Neural cell (in vitro differentiated cells): Measurements from ENCODE around the gene TULP1. TPM values are rescaled to one million over a fixed set of nuclear protein-coding genes. Genes with fewer than 3 reads are reported as not detected.

Source experiments
- H2AFZ ChIP-seq: fragments of 200-600, 300-800 bp; sonication (generic), shearing (Covaris generic); 2 replicates; pipeline ENCODE4 v1.6.0; 2014; ENCODE audit warnings: low read depth, mild to moderate bottlenecking, antibody characterized with exemption, low read length, moderate library complexity
- H3F3A ChIP-seq: fragments of 200-600 bp; shearing (Covaris generic); 2 replicates; pipeline ENCODE4 v1.6.1; 2016; ENCODE audit warnings: mild to moderate bottlenecking, moderate library complexity, mixed read lengths, antibody characterized with exemption, low read length; ENCODE audit not compliant: insufficient read depth, poor library complexity, severe bottlenecking
- H3K27ac ChIP-seq: fragments of 200-600, 300-800 bp; sonication (generic), shearing (Covaris generic); 2 replicates; pipeline ENCODE4 v1.5.1; 2014; ENCODE audit warnings: mild to moderate bottlenecking, low read length, moderate library complexity
- H3K27me3 ChIP-seq: fragments of 300-800, 200-600 bp; sonication (generic), shearing (Covaris generic); 2 replicates; pipeline ENCODE4 v1.6.0; 2014; ENCODE audit warnings: mild to moderate bottlenecking, low read depth, low read length, moderate library complexity; ENCODE audit not compliant: insufficient read depth
- H3K36me3 ChIP-seq: fragments of 300-800, 200-600 bp; sonication (generic), shearing (Covaris generic); 2 replicates; pipeline ENCODE4 v1.5.1; 2014; ENCODE audit warnings: mild to moderate bottlenecking, antibody characterized with exemption, low read length, moderate library complexity; ENCODE audit not compliant: insufficient read depth
- H3K4me2 ChIP-seq: fragments of 300-800, 200-600 bp; sonication (generic), shearing (Covaris generic); 2 replicates; pipeline ENCODE4 v1.6.0; 2014; ENCODE audit warnings: mild to moderate bottlenecking, low read length
- H3K4me3 ChIP-seq: fragments of 300-800, 200-600 bp; sonication (generic), shearing (Covaris generic); 2 replicates; pipeline ENCODE4 v1.5.1; 2014; ENCODE audit warnings: mild to moderate bottlenecking, low read length, moderate library complexity
- H3K79me2 ChIP-seq: fragments of 200-600 bp; shearing (Covaris generic); replicated peaks from 2 replicates; pipeline ENCODE4 v1.6.0; 2014; ENCODE audit warnings: mild to moderate bottlenecking, low read length, moderate library complexity; ENCODE audit not compliant: insufficient read depth
- H3K9ac ChIP-seq: fragments of 300-800, 200-600 bp; sonication (generic), shearing (Covaris generic); 2 replicates; pipeline ENCODE4 v1.6.1; 2016; ENCODE audit warnings: mild to moderate bottlenecking, low read length, mixed read lengths
- H3K9me2 ChIP-seq: fragments of 200-600 bp; shearing (Covaris generic); 2 replicates; pipeline ENCODE4 v1.6.1; 2016; ENCODE audit warnings: mild to moderate bottlenecking, low read length, mixed read lengths; ENCODE audit not compliant: insufficient read depth
- H3K9me3 ChIP-seq: fragments of 200-600, 300-800 bp; sonication (generic), shearing (Covaris generic); 2 replicates; pipeline ENCODE4 v1.6.1; 2016; ENCODE audit warnings: mild to moderate bottlenecking, mixed run types, low read length, moderate library complexity, mixed read lengths
- H4K20me1 ChIP-seq: fragments of 200-600 bp; shearing (Covaris generic); 2 replicates; pipeline ENCODE4 v1.6.1; 2016; ENCODE audit warnings: mild to moderate bottlenecking, mixed run types; ENCODE audit not compliant: insufficient read depth
- CTCF ChIP-seq: fragments of 450-650 bp; IDR thresholded peaks from 2 replicates; pipeline ENCODE4 v1.5.1; 2014; ENCODE audit warnings: antibody characterized with exemption, mild to moderate bottlenecking, moderate library complexity; ENCODE audit not compliant: poor library complexity, severe bottlenecking
- EP300 ChIP-seq: fragments of 450-650 bp; conservative IDR thresholded peaks from 2 replicates; pipeline ENCODE4 v1.6.1; 2014; ENCODE audit warnings: antibody characterized with exemption, mild to moderate bottlenecking, moderate library complexity; ENCODE audit not compliant: poor library complexity, severe bottlenecking
- EZH2 ChIP-seq: fragments of 200-600, 300-800 bp; shearing (Covaris generic), sonication (generic); IDR thresholded peaks from 2 replicates; pipeline ENCODE4 v1.6.1; 2014; ENCODE audit warnings: antibody characterized with exemption, low read length, borderline replicate concordance, mild to moderate bottlenecking; ENCODE audit not compliant: insufficient read depth, poor library complexity, severe bottlenecking
- MXI1 ChIP-seq: fragments of 450-650 bp; conservative IDR thresholded peaks from 2 replicates; pipeline ENCODE4 v1.6.1; 2014; ENCODE audit warnings: antibody characterized with exemption, mild to moderate bottlenecking; ENCODE audit not compliant: poor library complexity, severe bottlenecking
- POLR2AphosphoS5 ChIP-seq: IDR thresholded peaks from 2 replicates; pipeline ENCODE4 v1.6.1; 2012
- RAD21 ChIP-seq: fragments of 450-650 bp; conservative IDR thresholded peaks from 2 replicates; pipeline ENCODE4 v1.6.1; 2014; ENCODE audit warnings: antibody characterized with exemption, mild to moderate bottlenecking, moderate library complexity
- REST ChIP-seq: IDR thresholded peaks from 2 replicates; pipeline ENCODE4 v1.6.1; 2012; ENCODE audit warnings: borderline replicate concordance
- SMC3 ChIP-seq: fragments of 450-650 bp; conservative IDR thresholded peaks from 2 replicates; pipeline ENCODE4 v1.6.1; 2014; ENCODE audit warnings: antibody characterized with exemption, mild to moderate bottlenecking, moderate library complexity; ENCODE audit not compliant: poor library complexity
- TAF1 ChIP-seq: IDR thresholded peaks from 2 replicates; pipeline ENCODE4 v1.6.1; 2012; ENCODE audit warnings: low read depth
- polyA plus RNA-seq: library from polyadenylated mRNA; depleted of rRNA; stranded (reverse); fragments of >200 nt; gene quantifications from 2 replicates; pipeline ENCODE4 v1.2.3, GENCODE V29; 2014

The TULP1 gene
- polyA plus RNA-seq, 1 donor from 2014 or later: not detected

GRCh38 chr6:35553315-35553714 lies 40.6 kb upstream of the TULP1 start:
- H2AFZ ChIP-seq: no peak overlapping the region
- H3K9me2 ChIP-seq: no peaks in the 10 kb centered on the region
- no peaks in the 10 kb centered on the region for H4K20me1 ChIP-seq
- H3K4me2 ChIP-seq: no peak overlapping the region
- H3F3A ChIP-seq: no peaks in the 10 kb centered on the region
- no peak overlapping the region for H3K27ac ChIP-seq
- TF ChIP-seq EP300 (no peak), RAD21 (no peak), MXI1 (no peak), CTCF (no peak), EZH2 (no peak), SMC3 (no peak), TAF1 (no peak), POLR2AphosphoS5 (no peak), REST (no peak)
- no peaks in the 10 kb centered on the region for H3K79me2 ChIP-seq
- H3K4me3 ChIP-seq: no peak overlapping the region
- H3K9me3 ChIP-seq: no peaks in the 10 kb centered on the region
- no peaks in the 10 kb centered on the region for H3K36me3 ChIP-seq
- H3K27me3 ChIP-seq: no peaks in the 10 kb centered on the region
- no peak overlapping the region for H3K9ac ChIP-seq

- Histone ChIP-seq H3K9ac (no peak overlapping the region), H3F3A (no peaks in the 10 kb centered on the region), H3K79me2 (no peaks in the 10 kb centered on the region), H3K9me3 (no peaks in the 10 kb centered on the region), H4K20me1 (no peaks in the 10 kb centered on the region), H3K4me3 (no peak overlapping the region), H2AFZ (no peak overlapping the region), H3K9me2 (no peaks in the 10 kb centered on the region), H3K4me2 (no peak overlapping the region), H3K27ac (no peak overlapping the region), H3K27me3 (no peaks in the 10 kb centered on the region), H3K36me3 (no peaks in the 10 kb centered on the region)
- TF ChIP-seq CTCF: peak; percentile 40
- no peak for TF ChIP-seq TAF1
Measured at GRCh38 chr6:35552285-35552917, 39.7 kb upstream of the TULP1 start.
